ENCODE measurements around the gene ANKRD60.

GRCh38 chr20:58201616-58202015 lies 26.8 kb downstream of the ANKRD60 start:
- TF ChIP-seq, protein P1, sequence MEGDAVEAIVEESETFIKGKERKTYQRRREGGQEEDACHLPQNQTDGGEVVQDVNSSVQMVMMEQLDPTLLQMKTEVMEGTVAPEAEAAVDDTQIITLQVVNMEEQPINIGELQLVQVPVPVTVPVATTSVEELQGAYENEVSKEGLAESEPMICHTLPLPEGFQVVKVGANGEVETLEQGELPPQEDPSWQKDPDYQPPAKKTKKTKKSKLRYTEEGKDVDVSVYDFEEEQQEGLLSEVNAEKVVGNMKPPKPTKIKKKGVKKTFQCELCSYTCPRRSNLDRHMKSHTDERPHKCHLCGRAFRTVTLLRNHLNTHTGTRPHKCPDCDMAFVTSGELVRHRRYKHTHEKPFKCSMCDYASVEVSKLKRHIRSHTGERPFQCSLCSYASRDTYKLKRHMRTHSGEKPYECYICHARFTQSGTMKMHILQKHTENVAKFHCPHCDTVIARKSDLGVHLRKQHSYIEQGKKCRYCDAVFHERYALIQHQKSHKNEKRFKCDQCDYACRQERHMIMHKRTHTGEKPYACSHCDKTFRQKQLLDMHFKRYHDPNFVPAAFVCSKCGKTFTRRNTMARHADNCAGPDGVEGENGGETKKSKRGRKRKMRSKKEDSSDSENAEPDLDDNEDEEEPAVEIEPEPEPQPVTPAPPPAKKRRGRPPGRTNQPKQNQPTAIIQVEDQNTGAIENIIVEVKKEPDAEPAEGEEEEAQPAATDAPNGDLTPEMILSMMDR (conservative IDR thresholded peaks at IDR 0.05 in 1 of 2, IDR thresholded peaks at IDR 0.05 in 1 of 2; ENCODE audit: low read depth in 1 of 2, low read length in 2 of 2), result no peak
- no peak for TF ChIP-seq EZH2 (IDR thresholded peaks at IDR 0.05; ENCODE audit: low read length, missing control alignments)

Data from fibroblast of lung (primary cell).